GM19455 (cell line): Measurements from ENCODE around the gene PIK3R2.

ENCODE experiments used
- ATAC-seq: cut with Tn5 transposase; IDR thresholded peaks from one replicate; pipeline ENCODE4 v1.9.1; 2021; ENCODE audit not compliant: unreplicated experiment

PIK3R2 gene

GRCh38 chr19:18122860-18123795 is 29.8 kb upstream of the PIK3R2 start:
- ATAC-seq = no peak

- no peak for ATAC-seq
Observed at GRCh38 chr19:18123819-18124218, 29.1 kb upstream of the PIK3R2 start.

DNA sequence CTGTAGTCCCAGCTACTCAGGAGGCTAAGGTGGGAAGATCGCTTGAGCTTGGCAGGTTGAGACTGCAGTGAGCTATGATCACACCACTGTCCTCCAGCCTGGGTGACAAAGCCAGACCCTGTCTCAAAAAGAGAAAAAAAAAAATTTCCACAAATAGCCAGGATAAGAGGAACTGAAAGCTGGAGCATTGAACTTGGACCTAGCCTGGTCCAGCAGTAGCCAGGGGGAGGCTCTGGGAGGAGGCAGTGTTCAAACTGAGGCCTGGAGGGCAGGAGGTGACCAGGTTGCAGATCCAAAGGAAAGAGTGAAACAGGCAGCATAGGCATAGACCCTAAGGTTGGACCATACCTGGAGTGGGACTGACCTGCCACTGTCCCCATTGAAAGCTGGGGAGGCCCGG is 26.9 kb upstream of the PIK3R2 start:
- no peak for ATAC-seq

DNA sequence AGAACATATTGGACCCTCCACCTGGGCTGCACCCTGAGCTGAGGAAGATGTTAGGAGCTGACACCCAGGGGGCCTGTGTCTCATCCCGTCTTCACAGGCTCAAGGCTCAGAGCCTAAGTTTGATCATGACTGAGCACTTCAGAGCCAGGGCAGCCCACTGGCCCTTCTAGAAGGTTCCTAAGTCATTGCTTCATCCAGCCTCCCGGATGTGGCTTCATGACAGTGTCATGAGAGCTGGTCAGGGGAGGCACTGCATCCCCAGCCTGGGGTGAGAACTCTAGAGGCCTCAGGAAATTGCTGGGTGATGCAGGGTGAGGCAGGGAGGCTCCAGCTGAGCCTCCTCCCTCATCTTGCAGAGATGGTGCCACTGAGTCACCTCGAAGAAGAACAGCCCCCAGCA is 24.9 kb upstream of the PIK3R2 start:
- no peak for ATAC-seq

DNA sequence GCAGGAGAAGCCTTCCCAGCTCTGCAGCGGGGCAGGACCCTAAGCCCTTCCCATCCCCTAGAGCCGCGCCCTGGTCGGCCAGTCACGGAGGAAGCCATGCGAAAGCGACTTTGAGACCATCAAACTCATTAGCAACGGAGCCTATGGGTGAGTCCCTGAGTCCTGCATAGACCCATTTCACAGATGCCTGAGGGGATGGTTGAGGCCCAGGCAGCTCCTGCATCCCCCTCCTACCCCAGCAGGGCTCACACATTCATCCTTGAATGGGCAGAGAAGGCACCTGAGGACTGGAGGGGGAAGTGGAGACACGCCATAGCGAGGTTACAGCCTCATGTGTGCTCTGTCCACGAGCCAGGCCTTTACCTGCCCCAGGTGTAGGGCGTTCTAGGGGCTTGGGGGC is 24.2 kb upstream of the PIK3R2 start:
- ATAC-seq = no peak

- ATAC-seq = no peak
Observed at GRCh38 chr19:18130523-18131242, 22.3 kb upstream of the PIK3R2 start.

DNA sequence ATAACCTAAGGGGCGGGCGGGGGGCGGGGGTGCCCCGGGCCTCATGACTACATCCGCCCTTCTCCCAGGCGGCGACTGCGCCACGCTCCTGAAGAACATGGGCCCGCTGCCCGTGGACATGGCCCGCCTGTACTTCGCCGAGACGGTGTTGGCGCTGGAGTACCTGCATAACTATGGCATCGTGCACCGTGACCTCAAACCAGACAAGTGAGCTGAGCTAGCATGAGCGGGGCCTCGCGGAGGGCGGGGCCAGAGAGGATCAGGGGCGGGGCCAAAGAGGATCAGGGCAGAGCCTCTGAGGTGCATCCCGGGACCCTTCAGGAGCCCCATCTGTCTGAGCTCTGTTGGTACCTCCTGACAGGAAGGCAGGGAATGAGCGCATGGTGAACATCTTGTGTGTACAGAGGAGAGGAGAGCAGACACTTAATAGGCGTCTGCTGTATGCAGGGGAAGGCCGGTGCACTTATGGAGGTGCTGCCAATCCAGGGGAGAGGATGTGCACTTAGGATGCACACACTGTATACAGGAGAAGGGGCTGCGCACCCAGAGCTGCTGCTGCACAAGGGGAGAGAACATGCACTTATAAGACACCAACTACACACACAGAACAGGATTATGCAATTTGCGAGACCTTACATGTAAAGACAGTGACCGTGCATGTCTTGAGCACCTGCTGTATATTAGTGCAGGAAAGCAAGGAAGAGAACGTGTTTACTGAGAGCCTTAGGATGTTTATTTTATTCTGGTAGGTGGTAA is 20.9 kb upstream of the PIK3R2 start:
- no peak for ATAC-seq

- ATAC-seq = no peak
Observed at GRCh38 chr19:18135712-18136584, 17.0 kb upstream of the PIK3R2 start.

DNA sequence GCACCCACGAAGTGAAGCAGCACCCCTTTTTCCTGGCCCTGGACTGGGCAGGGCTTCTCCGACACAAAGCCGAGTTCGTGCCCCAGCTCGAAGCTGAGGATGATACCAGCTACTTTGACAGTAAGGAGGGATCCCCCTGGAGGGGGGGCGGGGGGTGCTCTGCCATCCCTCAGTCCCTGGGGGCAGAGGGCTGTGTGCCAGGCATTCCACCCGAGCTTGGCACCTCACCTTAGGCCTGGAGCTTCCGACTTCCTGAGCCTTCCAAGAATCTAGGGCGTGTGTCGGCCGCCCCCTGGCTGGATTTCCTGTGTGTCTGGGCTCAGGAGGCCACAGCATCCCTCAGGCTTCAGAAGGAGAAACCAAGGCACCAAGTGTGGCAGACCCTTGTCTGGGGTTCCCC is 15.7 kb upstream of the PIK3R2 start:
- no peak for ATAC-seq

- ATAC-seq = no peak
Observed at GRCh38 chr19:18137657-18138339, 15.2 kb upstream of the PIK3R2 start.

DNA sequence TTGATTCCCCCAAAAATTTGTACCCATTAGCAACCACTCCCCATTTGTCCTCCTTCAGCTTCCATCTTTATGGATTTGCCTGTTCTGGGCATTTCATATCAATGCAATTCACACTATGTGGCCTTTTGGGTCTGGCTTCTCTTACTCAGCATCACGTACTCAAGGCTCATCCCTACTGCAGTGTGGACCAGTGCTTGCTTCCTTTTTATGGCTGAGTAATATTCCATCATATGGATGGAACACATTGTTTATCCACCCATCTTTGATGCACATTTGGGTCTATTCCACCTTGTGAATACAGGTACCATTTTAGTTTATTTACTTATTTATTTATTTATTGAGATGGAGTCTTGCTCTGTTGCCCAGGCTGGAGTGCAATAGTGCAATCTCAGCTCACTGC is 12.5 kb upstream of the PIK3R2 start:
- no peak for ATAC-seq

- no peak for ATAC-seq
Observed at GRCh38 chr19:18141031-18141430, 11.9 kb upstream of the PIK3R2 start.

DNA sequence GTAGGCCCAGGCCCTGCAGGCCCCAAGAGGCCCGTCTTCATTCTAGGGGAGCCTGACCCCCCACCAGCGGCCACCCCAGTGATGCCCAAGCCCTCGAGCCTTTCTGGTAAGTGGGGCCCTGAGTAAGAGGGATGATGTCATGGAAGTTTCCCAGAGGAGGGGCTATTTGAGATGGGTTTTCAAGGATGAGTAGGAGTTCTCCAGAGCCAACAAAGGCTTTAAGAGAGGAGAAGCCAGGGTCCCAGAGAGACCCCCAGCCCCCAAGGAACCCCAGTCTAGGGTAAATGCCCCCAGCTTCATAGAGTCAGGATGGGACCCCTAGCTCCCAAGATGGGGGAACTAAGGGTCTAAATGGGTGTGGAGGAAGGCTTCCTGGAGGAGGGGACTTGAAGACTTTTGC is 9.1 kb upstream of the PIK3R2 start:
- no peak for ATAC-seq

DNA sequence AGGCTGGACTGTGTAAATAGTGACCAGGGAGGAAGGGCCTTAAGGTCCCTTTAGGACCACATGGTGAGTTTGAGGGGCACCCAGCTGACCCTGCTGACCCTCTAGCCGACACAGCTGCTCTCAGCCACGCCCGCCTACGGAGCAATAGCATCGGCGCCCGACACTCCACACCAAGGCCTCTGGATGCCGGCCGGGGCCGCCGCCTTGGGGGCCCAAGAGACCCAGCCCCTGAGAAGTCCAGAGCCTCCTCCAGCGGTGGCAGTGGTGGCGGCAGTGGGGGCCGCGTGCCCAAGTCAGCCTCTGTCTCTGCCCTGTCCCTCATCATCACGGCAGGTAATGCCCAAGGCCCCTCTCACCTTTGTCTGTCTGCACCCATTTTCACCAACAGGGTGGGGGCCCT is 8.6 kb upstream of the PIK3R2 start:
- ATAC-seq = no peak

- no peak for ATAC-seq
Observed at GRCh38 chr19:18144906-18145305, 8.1 kb upstream of the PIK3R2 start.

- ATAC-seq = no peak
Observed at GRCh38 chr19:18145391-18145999, 7.5 kb upstream of the PIK3R2 start.

GRCh38 chr19:18147396-18147795 is 5.6 kb upstream of the PIK3R2 start:
- ATAC-seq = no peak

- no peak for ATAC-seq
Observed at GRCh38 chr19:18149596-18149975, 3.4 kb upstream of the PIK3R2 start.

DNA sequence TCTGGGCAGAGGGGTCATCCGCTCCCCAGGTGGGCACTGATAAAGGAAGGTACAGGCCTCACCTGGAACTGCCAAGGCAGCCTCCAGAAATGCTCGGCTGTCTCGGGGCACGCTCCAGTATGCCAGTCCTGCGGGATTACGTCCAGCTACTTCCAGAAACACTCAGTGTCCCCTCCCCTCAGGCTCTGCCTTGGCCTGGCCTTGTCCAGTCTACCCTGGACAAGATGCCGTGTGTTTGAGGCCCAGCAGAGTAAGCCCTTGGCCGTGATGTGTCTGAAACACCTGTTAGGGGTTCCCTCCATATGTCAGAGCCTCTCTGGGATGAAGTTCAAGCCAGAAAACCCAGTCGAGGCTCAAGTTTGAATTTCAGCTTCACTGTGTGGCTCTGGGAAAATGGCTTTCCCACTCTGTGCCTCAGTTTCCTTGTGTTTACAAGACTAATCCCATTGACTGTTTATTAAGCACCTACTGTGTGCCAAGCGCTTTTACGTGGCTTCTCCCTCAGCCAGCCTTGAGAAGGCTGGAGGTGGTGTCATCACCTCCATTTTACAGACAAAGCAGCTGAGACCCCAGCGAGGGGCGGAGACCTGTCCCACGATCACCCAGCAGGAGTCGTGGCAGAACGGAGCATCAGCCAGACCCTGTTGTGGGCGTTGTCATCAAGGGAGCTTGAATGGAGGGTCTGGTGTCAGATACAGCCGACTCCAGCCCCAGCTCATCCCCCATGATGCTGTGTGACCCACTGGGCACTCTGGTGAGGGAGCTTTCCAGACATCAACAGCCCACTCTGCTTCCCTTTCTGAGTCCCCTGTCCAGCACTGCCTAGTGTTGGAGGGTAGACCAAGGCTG is 2.0 kb upstream of the PIK3R2 start:
- ATAC-seq = no peak
